NB4 (cell line): ENCODE measurements around the gene MRFAP1L1.

Experiments used
- POLR2A ChIP-seq: IDR thresholded peaks from 2 replicates; pipeline ENCODE4 v1.6.1; 2011; ENCODE audit warnings: mild to moderate bottlenecking; ENCODE audit not compliant: insufficient read length; ENCODE audit errors: extremely low read depth
- TF ChIP-seq, protein P1 (sequence below): IDR thresholded peaks from one replicate; pipeline ENCODE4 v1.5.1; 2012; ENCODE audit warnings: low read depth, low read length

DNA sequence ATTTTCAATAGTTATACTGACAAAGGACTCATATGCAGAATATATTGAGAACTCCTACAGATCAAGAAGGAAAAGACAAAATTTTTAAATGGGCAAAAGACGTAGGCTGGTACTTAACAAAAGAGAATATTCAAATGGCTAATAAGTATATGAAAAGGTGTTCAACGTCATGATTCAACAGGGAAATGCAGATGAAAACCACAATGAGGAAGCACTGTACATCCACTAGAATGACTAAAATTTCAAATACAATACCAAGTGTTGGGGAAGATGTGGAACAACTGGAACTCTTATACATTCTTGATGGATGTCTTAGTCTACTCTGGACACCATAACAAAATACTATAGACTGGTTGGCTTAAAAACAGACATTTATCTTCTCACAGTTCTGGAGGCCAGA, 1.3 kb upstream of the MRFAP1L1 start:
- TF ChIP-seq, protein P1, sequence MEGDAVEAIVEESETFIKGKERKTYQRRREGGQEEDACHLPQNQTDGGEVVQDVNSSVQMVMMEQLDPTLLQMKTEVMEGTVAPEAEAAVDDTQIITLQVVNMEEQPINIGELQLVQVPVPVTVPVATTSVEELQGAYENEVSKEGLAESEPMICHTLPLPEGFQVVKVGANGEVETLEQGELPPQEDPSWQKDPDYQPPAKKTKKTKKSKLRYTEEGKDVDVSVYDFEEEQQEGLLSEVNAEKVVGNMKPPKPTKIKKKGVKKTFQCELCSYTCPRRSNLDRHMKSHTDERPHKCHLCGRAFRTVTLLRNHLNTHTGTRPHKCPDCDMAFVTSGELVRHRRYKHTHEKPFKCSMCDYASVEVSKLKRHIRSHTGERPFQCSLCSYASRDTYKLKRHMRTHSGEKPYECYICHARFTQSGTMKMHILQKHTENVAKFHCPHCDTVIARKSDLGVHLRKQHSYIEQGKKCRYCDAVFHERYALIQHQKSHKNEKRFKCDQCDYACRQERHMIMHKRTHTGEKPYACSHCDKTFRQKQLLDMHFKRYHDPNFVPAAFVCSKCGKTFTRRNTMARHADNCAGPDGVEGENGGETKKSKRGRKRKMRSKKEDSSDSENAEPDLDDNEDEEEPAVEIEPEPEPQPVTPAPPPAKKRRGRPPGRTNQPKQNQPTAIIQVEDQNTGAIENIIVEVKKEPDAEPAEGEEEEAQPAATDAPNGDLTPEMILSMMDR: no peak
- TF ChIP-seq POLR2A: no peak
